ENCODE measurements around the gene BTG2.
"Not testable (repeated sequence)": the region's sequence is repeated elsewhere in the genome, so short reads cannot be mapped to it uniquely, and the experiment has no call there.

- TF ChIP-seq CTCF (IDR thresholded peaks at IDR 0.05); RFX5 (IDR thresholded peaks at IDR 0.05); JUN (IDR thresholded peaks at IDR 0.05); MAX (IDR thresholded peaks at IDR 0.05); SMC3 (IDR thresholded peaks at IDR 0.05); EHMT2 (IDR thresholded peaks at IDR 0.05; ENCODE audit: low read depth); ESRRA (IDR thresholded peaks at IDR 0.05; ENCODE audit: borderline replicate concordance, low read length); BCL3 (IDR thresholded peaks at IDR 0.05); RAD21 (conservative IDR thresholded peaks at IDR 0.05 in 1 of 2, IDR thresholded peaks at IDR 0.05 in 1 of 2); EP300 (IDR thresholded peaks at IDR 0.05); CHD4 (IDR thresholded peaks at IDR 0.05; ENCODE audit: borderline replicate concordance); MYC (IDR thresholded peaks at IDR 0.05; ENCODE audit: borderline replicate concordance, low read length); POLR2A (IDR thresholded peaks at IDR 0.05; ENCODE audit: low read length): not testable (repeated sequence)
These were observed 5.4 kb upstream of the BTG2 start for GRCh38 chr1:203299719-203300429.

Data from A549 (cell line).